22Rv1 (cell line): ENCODE measurements around the gene HACD1.

Source experiments
- ZFX ChIP-seq: fragments of 450-650 bp; IDR thresholded peaks from 2 replicates; pipeline ENCODE4 v1.6.1; 2017; ENCODE audit warnings: antibody characterized with exemption, borderline replicate concordance
- TF ChIP-seq, protein P1 (sequence below): fragments of 450-650 bp; IDR thresholded peaks from 2 replicates; pipeline ENCODE4 v1.5.1; 2017; ENCODE audit warnings: mild to moderate bottlenecking

DNA sequence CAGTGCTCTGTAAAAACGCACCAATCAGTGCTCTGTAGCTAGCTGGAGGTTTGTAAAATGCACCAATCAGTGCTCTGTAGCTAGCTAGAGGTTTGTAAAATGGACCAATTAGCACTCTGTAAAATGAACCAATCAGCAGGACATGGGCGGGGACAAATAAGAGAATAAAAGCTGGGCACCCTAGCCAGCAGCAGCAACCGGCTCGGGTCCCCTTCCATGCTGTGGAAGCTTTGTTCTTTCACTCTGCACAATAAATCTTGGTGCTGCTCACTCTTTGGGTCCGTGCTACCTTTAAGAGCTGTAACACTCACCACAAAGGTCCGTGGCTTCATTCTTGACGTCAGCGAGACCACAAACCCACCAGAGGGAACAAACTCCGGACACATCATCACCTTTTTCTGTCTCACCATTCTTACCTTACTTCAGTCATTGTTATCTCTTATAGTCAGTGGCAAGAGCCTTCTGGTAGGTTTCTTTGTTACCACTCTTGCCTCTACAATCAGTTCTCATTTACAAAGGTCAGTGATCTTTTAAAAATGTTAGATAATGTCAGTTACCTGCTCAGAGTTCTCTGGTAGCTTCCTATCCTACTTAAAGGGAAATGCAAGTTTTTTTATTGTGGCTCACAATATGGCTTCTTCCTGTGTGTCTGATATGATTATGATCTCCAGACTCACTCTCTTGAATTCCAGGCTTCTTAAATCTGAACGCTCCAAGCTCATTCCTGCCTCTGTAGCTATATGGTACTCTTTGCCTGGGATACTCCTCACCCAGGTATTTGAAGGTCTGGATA lies 31.3 kb upstream of the HACD1 start:
- TF ChIP-seq, protein P1, sequence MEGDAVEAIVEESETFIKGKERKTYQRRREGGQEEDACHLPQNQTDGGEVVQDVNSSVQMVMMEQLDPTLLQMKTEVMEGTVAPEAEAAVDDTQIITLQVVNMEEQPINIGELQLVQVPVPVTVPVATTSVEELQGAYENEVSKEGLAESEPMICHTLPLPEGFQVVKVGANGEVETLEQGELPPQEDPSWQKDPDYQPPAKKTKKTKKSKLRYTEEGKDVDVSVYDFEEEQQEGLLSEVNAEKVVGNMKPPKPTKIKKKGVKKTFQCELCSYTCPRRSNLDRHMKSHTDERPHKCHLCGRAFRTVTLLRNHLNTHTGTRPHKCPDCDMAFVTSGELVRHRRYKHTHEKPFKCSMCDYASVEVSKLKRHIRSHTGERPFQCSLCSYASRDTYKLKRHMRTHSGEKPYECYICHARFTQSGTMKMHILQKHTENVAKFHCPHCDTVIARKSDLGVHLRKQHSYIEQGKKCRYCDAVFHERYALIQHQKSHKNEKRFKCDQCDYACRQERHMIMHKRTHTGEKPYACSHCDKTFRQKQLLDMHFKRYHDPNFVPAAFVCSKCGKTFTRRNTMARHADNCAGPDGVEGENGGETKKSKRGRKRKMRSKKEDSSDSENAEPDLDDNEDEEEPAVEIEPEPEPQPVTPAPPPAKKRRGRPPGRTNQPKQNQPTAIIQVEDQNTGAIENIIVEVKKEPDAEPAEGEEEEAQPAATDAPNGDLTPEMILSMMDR, result no peak
- TF ChIP-seq ZFX, result no peak
